NCI-H1436 (cell line): Measurements from ENCODE around the gene KCNIP4.
"Not testable (repeated sequence)": the region's sequence is repeated elsewhere in the genome, so short reads cannot be mapped to it uniquely, and the experiment has no call there.

Source experiments
- DNase-seq: peaks from one replicate; lab custom pipeline; 2025; lab: John Stamatoyannopoulos, UW

Gene KCNIP4

DNA sequence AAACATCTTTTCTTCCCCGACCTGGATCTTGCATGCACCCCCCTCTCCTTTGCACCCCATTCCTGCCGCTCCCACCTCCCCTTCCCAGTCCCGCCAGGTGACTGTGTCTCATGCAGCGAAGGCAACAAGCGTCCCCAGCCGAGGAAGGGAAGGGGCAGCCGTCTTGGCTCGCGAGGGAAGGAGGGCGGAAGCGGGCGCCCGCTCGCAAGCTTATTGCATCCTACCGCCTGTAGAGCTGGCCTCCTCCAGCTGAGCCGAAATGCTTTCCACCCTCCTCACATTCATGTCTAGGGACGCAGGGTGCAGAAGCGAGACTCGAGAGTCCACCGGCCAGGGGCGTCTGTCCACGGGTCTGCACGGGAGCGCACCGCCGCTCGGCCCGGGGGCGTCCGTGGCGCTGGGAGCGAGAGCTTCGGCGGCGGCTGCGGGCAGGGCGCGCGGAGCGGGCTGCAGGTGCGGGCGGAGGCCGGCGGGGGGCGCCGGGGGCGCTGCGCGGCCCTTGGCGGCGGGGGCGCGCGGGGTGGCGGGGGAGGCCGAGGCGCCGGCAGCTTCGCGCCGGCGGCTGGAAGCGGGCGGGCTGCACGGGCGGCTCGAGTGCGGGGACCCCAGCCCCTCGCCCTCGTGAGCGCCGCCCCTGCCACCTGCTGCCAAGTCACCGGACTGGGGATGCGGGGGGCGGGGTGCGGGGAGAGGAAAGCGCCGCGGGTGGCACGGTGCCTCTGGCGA lies at the start of gene KCNIP4:
KCNIP4 (minus strand) TSS at position 426 of the 726 bp plus-strand sequence.
- DNase-seq: no peak

DNA sequence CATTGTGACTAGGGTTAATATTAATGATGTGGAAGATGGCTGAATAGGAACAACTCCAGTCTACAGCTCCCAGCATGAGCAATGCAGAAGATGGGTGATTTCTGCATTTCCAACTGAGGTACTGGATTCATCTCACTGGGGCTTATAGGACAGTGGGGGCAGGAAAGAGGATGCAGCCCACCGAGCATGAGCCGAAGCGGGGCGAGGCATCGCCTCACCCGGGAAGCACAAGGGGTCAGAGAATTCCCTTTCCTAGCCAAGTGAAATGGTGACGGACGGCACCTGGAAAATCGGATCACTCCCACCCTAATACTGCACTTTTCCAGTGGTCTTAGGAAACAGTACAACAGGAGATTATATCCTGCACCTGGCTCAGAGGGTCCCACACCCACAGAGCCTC lies 48.0 kb upstream of the KCNIP4 start:
- DNase-seq: not testable (repeated sequence)

DNA sequence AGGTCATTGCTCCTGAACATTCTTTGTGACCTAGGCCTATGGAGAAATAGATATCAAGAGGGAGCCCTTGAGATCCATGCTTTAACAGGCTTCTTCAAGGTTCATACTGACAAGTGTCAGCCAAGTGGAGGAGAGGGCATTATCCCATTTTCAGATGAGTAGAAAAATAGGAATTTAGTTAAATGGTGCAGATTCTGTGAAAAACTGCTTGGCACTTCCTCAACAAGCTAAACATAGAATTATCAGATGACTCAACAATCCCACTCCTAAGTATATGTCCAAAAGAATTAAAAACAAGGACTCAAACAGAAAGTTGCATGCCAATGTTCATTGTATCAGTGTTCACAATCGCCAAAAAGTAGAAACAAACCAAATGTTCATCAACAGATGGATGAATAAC lies 43.8 kb upstream of the KCNIP4 start:
- DNase-seq: no peak

DNA sequence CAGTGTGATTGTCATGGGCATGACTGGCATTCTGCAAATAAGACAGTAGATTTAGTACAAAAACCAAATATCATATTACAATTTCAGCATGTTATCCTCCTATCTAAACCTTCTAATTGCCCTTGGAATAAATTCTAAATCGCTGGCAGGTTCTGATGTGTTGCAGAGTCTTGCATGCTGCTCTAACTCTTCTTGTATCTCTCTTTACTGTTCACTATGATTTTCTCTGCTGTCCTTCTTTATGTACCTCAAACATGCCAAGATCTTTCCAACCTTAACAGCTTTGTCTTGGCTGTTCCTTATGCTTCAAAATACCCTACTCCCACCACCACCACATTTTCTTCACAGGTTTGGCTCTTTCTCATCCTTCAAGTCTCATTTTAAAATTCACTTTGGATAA lies 43.0 kb upstream of the KCNIP4 start:
- DNase-seq: no peak

DNA sequence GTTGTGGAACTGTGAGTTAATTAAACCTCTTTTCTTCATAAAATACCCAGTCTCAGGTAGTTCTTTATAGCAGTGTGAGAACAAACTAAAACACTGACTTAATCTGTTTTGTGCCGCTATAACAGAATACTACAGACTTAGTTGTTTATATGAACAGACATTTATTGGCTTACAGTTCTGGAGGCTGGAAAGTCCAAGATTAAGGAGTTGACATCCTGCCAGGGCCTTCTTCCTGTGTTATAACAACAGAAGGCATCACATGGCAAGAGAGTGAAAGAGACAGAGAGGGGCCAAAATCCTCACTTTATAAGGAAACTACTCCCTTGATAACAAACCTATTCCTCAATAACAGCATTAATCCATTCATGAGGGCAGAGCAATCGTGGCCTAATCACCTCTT lies 42.5 kb upstream of the KCNIP4 start:
- DNase-seq: no peak

DNA sequence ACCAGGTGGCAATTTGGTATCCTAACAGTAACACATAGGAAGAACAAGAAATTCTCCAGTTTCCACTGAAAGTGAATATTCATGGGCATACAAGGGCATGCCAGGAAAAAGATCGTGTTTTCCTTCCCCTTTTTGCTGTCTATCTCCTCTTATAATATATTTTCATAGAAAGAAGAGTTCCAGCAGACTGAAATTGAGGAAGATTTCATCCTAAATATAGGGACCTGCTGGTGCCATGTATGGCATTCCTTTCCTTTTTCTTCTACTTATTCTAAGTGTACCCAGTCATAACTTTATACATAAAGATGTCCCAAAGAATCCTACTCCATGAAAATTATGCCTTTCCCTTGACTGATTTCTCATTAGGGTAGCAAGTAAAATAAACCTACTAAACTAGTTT lies 40.8 kb upstream of the KCNIP4 start:
- no peak for DNase-seq

DNA sequence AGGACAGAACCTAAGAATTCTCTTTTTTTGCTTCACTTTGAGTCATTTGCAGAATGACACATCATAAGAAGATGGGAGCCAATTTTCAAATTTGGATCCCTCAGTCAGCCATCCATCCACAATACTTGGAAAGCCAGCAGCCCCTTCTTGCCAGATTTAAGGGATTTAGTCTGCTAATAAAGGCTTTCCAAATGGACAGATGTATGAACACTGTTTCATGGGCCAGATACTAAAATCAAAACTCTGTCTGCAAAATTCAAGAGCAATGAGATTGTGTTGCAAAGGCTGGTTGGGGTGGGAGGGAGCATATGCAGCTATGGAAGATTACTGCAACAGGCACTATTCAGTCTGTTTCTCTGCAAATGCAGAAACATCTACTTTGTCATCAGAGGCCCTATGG lies 37.7 kb upstream of the KCNIP4 start:
- no peak for DNase-seq

DNA sequence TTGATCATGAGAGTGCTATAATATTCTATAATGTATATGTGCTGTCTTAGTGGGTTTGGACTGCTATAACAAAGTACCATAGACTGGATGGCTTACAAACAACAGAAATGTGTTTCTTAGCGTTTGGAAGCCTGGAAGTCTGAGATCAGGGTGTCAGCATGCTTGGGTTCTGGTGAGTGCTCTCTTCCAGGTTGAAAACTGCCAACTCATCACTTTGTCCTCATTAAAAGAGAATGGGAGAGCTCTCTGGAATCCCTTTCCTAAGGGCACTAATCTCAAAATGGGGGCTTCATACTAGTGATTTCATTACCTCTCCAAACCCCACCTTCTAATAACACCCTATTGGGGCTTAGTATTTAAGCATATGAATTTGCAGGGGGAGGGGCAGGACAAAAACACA lies 33.5 kb upstream of the KCNIP4 start:
- no peak for DNase-seq

DNA sequence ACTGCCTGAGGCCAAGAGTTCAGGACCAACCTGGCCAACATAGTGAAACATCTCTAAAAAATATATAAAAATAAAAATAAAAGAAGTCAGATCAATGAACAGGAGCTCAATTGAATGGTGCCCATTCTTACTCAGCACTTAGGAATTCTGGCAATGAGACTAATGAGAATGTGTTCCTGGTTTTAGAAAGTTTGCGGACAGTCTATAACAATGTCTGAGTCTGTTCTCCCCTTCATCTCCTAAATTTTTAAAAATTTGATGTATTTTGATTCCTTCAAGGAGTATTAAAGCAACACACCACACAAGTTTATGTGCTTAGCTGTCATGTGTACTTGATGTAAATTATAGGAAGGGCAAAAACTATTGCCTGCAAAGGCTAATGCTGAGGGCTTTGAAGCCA lies 30.6 kb upstream of the KCNIP4 start:
- DNase-seq: no peak

DNA sequence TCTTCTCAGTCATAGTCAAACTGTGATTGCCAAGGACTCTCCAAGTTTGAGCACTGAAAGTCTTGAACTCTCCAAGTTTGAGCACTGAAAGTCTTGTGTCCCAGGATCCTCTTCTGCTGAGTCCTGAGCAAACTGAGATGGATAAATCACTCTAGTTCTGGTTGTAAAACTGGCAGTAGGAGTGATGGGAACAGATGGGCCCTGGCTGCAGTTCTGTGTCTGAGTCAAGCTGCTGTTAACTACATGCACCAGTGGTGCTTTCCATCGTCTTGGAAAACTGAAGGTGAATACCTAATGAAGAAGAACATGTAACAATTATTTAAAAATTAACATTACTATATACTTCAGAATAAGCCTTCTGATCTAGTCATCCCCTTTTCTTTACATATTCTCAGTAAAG lies 27.6 kb upstream of the KCNIP4 start:
- DNase-seq: no peak

DNA sequence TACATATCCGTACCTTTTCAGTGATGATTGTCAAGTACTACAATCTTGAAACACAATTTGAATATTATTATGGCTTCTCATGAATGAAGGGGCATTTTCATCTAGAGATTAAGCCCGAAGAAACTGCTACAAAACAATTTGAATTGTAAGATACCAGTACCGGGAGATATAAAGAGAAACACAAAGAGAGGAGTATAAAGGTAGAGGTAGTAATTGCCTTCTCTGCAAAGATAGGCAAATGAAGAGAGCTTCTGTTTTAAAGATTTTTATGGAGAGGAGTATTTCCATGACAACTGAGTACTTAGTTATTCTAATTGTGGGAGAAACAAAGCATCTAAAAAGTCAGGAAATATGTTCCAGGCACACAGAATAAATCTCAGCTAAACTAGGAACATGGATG lies 25.3 kb upstream of the KCNIP4 start:
- DNase-seq: no peak

DNA sequence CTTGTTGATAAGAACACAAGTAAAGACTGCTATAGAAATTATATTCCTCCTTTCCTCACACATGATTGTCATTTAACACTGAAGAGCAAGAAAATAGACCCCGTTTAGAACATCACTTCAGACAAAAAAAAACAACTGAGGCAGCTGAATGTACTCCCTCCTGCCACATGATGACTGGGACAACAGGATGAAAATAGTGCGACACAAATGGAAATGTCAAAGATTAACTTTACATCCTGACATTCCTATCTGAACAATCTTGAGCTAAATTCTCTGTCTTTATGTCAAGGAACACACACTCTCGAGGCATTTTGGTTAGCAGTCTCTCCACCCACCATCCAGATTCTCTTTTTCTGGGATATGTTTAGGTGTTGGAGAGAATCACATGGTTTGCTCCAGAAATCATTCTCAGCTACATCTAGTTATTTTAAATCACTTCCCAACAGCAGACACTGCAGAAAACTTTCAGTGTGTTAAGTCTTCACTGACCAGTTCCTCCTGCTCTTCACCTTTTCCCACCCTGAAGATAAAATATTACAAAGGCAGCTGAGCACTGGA lies 16.3 kb upstream of the KCNIP4 start:
- no peak for DNase-seq

DNA sequence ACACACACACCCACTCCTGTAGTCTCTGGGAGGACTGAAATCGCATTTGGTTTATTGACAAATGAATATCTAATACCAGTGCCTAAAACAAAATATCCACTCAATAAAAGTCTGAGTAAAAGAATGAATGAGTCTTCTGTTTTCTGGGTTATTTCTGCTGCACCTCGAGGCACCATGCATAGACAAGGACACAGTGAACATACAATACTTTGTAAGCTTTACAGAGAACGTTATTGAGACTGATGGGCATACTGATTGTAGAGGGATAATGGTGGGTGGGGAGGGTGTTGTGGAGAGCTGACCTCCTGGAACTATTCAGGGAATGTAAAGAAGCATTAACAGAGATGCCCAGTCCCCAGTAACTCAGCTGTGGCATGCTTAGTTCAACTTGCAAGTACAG lies 14.1 kb upstream of the KCNIP4 start:
- no peak for DNase-seq

DNA sequence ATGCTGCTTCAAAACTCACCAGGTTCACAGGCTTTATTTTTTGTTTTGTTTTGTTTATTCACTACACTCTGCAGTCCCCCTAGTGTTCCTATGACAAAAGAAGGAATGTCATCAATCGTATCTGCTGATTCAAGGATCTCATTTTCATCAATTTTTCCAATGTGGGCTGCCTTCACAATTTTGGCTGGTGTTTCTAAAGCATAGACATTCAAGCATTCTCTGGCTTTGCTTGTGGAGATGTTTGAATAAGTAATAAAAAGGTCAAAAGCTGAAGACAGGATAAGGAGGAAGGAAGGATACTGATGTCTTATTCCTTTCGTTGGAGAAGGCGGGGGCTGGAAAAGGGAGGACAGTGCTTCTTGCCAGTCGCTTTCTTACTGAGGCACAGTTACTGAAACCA lies 12.2 kb upstream of the KCNIP4 start:
- DNase-seq: no peak

DNA sequence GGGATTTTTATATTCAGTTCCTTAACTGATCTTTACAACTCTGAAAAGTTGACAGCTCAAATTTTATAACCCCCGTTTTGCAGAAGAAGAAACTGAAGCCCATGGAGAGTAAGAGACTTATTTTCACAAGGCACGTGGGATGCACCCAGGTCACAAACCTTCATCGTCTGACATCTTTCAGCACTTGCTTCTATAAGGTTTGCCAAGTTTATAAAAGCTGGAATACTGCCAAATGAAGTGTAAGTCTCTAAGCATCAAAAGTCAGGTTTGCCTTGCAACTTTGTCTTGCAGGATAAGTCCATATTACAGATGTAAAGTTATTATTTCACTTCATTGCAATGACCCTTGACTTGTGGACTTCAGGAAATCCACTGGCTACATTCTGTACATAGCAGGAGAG lies 6.3 kb upstream of the KCNIP4 start:
- no peak for DNase-seq

DNA sequence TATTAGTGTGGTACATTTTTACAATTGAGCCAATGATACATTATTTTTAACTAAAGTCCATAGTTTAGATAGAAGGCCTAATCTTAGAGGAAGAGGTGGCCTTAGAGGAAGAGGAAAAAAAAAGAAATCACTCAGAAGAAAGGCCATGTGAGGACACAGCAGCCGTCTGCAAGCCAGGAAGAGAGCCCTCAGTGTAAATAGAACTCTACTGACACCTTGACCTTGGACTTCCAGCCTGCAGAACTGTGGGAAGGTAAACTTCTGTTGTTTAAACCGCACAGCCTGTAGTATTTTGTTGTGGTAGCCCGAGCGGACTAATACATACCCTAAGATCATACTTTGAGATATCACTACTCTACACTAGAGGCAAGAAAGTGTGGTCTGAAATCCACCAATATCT lies 5.1 kb upstream of the KCNIP4 start:
- DNase-seq: no peak

DNA sequence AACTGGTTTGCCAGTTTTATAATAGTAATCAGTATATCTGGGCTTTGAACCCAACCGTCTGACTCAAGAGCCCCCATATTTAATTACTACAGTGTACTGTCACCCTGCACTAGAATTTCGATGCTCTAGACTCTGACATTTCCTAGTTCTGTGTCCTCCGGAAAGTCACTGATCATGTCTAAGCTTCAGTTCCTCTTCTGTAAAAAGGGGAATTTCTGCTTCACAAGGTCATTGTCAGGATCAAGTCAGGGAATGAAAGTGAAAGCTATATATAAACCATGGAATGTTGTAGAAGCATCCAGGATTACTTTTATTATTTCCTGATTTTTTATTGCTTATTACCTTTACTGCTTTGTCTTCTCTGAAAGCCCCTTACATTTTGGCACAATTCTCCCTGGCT lies 4.0 kb upstream of the KCNIP4 start:
- DNase-seq: no peak

DNA sequence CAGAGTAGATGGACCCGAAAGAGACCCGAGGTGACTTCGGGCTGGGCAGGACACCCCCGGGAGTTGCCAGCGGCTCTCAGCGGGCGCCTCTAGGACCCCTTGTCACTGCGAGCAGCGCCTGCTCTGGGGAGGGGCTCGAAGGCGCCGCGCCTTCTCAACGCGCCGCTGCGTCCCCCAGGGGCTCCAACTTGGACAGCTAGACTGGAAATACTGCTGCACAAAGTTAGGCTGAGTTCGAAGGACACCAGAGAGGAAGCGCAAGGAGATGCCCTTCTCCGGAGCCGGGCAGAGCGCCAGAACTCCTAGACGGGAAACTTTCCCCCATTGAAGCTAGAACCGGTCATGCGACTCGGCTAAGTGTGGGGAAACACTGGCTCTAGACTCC lies 493 bp upstream of the KCNIP4 start:
- no peak for DNase-seq

DNA sequence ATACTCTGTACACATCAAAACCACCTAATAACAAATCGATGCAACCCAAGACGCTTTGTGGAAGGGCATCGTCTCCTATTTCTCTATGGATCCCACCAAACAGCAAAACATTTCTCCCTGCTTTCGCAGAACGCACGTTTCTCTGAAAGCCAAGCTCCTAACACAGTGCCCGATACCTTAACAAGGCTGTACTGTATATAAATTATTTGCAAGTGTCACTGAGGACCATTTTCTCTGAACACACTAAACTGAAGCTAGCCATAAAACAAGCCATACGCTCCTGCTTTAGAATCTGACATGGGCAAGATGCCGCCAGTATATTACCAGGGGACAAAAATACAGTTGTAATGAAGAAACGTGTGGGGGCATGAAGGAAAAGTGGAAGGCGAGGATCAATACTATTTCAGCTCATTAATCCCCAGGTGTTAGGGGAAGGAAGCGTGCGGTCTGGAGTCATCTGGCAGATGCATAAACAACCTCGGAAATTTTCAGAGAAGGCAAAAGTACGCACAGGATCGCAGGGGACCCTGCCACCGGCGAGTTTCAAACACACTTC lies 703 bp downstream of the KCNIP4 start:
- DNase-seq: no peak

DNA sequence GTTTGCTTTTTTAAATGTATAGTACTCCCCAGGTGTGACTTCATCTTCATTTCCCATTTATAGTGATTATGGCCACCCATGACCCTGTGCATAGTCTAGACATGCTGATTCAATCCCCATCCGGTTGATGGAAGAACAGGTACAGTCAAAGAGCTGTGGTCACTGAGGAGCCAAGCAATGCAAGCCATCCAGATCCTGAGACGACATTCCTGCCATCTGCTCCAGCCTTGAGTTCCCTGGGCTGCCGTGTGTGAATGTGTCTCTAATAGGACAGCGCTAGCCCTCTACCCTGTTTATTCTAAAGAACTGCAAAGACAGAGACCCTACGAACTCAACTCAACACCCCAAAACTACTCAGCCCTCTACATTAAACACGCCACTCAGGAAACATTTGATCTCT lies 1.7 kb downstream of the KCNIP4 start:
- no peak for DNase-seq

DNA sequence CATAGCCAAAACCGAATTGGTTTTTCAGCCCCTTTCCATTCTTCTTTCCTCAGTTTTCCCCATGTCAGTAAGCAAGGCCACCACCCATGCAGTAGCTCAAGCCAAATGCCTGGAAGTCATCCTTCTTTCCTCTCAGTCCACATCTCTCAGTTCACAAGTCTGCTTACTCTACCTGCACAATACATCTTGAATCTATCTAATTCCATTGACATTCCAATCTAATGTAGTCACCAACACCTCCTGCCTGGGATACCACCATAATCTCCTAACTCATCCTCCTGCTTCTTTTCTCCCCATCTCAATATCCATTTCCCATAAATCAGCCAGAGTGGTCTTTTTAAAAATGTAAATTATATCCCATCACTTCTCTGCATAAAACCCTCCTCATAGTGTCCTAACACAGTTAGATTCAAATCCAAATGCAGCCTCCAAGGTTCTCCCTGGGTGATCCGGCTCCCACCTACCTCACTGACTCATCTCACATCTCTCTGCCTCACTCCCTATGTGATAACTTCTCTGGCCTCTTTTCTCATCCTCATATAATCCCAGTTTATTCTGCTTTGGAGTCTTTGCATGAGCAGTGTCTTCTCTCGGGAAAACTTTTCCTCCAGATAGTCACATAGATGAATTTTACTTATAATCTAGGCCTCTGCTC lies 26.9 kb downstream of the KCNIP4 start:
- no peak for DNase-seq

DNA sequence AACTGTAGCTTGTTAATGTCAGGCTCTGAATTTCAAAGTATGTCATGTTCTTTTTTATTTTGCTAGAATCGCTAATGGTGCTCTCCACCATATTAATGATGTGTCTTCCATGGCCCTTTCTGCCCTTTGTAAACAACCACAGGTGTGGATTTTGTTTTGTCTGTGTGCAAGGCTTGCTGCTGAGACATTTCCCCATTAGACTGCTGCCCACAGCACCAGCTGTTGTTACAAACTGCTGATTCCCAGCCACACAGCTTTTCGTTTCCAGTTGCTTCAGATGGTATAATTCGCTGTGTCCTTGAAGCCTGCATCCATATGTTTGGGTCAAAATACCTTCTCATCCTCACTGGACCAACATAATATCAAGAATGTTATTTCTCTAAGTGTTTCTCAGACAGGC lies 32.8 kb downstream of the KCNIP4 start:
- no peak for DNase-seq

DNA sequence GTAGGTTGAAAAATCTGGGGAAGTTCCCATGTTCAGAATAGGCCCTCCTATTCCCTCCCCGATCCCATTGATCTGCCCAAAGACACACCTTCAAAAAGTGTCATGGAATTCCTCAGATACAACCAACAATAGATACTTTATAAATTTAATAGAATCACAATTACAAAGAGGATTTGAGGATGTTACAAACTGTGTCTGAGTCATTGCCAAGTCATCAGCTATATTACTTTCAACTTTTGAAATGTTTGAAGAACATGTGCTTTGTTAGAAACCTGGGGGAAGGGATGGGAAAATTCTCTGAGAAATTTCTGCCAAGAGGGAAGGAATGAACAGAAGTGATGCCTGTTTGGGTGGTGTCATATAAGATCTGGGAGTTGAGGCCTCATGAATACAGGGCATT lies 46.7 kb downstream of the KCNIP4 start:
- no peak for DNase-seq

DNA sequence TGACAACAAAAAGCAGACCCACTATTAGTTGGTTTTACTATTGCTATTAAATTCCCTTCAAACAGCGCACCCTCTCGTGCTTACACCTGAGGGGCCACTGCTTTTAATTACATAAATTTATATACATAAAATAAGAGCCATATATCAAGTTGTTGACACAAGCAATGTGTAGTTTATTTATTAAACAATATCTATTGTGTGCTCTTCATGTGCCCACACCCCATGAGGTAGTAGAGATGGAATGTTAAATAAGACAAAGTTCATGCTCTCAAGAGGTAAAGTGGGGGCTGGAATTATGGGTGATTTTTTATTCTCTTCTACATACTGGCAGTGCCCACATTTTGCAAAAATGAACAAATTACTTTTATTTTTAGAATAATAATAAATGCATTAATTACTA lies 47.3 kb downstream of the KCNIP4 start:
- DNase-seq: no peak
